H1 (cell line): ENCODE data around the gene FBXO8. TPM values are rescaled to one million over a fixed set of nuclear protein-coding genes. Genes with fewer than 3 reads are reported as not detected.

ENCODE experiments used
- BCL11A ChIP-seq, 2 experiments: IDR thresholded peaks; one replicate each; pipeline ENCODE4 v1.6.1; 2011; ENCODE audit warnings: low read depth in 2 of 2, low read length in 2 of 2, mild to moderate bottlenecking in 2 of 2
- POLR2AphosphoS5 ChIP-seq: IDR thresholded peaks from 2 replicates; pipeline ENCODE4 v1.6.1; 2011; ENCODE audit warnings: low read depth, low read length
- RBBP5 ChIP-seq: IDR thresholded peaks from 2 replicates; pipeline ENCODE4 v1.7.1; 2012; ENCODE audit warnings: low read depth, mild to moderate bottlenecking, inconsistent platforms, low read length, moderate library complexity, borderline replicate concordance
- polyA plus RNA-seq, 7 experiments: library from polyadenylated mRNA; depleted of rRNA in 3 of 7; stranded (reverse) in 5 of 7; unstranded in 2 of 7; fragments of >200 nt in 5 of 7; fragments of 200-250 nt in 2 of 7; gene quantifications; 1 replicate in 5 of 7; 2 replicates in 1 of 7; 4 replicates in 1 of 7; pipeline versions ENCODE4 v1.2.1 to v1.2.3, GENCODE V29; 2011 to 2013; ENCODE audit warnings: missing spikeins in 2 of 7, mixed read lengths in 2 of 7
- total RNA-seq: library from RNA; stranded (reverse); fragmentation: NEBNext Ultra II Directional; extraction: Animal tissue kit (Norgen Biotek cat#: 25700); gene quantifications from 2 replicates; pipeline ENCODE4 v1.2.1, GENCODE V29; 2021
- TF ChIP-seq, protein P1 (sequence below): fragments of 300-600 bp; sonication (generic); IDR thresholded peaks from 2 replicates; pipeline ENCODE4 v1.7.1; 2012; ENCODE audit warnings: low read length, moderate library complexity, mild to moderate bottlenecking, inconsistent platforms; ENCODE audit not compliant: insufficient replicate concordance

FBXO8 gene
- total and polyA plus RNA-seq, 2 of the 8 experiments (the other 6 are each of a cell fraction or from before 2014, with no cell fraction given): 5.1 to 7.5 TPM

DNA sequence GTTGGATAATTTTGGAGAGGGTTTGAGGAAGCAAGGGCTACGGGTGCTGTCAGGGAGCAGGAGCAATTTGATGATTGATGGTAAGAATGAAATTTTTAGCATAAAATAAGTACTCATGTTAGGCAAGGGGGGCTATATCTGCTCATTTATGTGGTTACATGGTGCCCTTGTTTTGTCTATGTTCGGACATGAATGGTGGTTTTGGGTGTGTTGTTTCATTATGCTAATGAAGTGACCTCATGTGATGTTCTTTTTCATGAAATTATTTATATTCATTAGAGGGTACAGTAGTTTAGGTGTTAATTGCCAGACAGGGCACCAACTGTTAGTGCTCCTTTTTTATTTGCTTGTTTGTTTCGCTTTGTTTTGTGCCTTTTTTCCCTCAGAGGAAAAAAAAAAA is 29.5 kb upstream of the FBXO8 start (continued):
- TF ChIP-seq, protein P1, sequence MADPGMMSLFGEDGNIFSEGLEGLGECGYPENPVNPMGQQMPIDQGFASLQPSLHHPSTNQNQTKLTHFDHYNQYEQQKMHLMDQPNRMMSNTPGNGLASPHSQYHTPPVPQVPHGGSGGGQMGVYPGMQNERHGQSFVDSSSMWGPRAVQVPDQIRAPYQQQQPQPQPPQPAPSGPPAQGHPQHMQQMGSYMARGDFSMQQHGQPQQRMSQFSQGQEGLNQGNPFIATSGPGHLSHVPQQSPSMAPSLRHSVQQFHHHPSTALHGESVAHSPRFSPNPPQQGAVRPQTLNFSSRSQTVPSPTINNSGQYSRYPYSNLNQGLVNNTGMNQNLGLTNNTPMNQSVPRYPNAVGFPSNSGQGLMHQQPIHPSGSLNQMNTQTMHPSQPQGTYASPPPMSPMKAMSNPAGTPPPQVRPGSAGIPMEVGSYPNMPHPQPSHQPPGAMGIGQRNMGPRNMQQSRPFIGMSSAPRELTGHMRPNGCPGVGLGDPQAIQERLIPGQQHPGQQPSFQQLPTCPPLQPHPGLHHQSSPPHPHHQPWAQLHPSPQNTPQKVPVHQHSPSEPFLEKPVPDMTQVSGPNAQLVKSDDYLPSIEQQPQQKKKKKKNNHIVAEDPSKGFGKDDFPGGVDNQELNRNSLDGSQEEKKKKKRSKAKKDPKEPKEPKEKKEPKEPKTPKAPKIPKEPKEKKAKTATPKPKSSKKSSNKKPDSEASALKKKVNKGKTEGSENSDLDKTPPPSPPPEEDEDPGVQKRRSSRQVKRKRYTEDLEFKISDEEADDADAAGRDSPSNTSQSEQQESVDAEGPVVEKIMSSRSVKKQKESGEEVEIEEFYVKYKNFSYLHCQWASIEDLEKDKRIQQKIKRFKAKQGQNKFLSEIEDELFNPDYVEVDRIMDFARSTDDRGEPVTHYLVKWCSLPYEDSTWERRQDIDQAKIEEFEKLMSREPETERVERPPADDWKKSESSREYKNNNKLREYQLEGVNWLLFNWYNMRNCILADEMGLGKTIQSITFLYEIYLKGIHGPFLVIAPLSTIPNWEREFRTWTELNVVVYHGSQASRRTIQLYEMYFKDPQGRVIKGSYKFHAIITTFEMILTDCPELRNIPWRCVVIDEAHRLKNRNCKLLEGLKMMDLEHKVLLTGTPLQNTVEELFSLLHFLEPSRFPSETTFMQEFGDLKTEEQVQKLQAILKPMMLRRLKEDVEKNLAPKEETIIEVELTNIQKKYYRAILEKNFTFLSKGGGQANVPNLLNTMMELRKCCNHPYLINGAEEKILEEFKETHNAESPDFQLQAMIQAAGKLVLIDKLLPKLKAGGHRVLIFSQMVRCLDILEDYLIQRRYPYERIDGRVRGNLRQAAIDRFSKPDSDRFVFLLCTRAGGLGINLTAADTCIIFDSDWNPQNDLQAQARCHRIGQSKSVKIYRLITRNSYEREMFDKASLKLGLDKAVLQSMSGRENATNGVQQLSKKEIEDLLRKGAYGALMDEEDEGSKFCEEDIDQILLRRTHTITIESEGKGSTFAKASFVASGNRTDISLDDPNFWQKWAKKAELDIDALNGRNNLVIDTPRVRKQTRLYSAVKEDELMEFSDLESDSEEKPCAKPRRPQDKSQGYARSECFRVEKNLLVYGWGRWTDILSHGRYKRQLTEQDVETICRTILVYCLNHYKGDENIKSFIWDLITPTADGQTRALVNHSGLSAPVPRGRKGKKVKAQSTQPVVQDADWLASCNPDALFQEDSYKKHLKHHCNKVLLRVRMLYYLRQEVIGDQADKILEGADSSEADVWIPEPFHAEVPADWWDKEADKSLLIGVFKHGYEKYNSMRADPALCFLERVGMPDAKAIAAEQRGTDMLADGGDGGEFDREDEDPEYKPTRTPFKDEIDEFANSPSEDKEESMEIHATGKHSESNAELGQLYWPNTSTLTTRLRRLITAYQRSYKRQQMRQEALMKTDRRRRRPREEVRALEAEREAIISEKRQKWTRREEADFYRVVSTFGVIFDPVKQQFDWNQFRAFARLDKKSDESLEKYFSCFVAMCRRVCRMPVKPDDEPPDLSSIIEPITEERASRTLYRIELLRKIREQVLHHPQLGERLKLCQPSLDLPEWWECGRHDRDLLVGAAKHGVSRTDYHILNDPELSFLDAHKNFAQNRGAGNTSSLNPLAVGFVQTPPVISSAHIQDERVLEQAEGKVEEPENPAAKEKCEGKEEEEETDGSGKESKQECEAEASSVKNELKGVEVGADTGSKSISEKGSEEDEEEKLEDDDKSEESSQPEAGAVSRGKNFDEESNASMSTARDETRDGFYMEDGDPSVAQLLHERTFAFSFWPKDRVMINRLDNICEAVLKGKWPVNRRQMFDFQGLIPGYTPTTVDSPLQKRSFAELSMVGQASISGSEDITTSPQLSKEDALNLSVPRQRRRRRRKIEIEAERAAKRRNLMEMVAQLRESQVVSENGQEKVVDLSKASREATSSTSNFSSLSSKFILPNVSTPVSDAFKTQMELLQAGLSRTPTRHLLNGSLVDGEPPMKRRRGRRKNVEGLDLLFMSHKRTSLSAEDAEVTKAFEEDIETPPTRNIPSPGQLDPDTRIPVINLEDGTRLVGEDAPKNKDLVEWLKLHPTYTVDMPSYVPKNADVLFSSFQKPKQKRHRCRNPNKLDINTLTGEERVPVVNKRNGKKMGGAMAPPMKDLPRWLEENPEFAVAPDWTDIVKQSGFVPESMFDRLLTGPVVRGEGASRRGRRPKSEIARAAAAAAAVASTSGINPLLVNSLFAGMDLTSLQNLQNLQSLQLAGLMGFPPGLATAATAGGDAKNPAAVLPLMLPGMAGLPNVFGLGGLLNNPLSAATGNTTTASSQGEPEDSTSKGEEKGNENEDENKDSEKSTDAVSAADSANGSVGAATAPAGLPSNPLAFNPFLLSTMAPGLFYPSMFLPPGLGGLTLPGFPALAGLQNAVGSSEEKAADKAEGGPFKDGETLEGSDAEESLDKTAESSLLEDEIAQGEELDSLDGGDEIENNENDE: no peak
- TF ChIP-seq BCL11A (IDR thresholded peaks at IDR 0.05; ENCODE audit: low read depth in 2 of 2, low read length in 2 of 2) (no peak), RBBP5 (no peak), POLR2AphosphoS5 (no peak)
